Measurements from ENCODE around the gene ACER3.

Gene ACER3

GRCh38 chr11:77064648-77065217 is 204.0 kb downstream of the ACER3 start:
- Histone ChIP-seq H3K4me3 (ENCODE audit: severe bottlenecking) (no peak overlapping the region), H3K27me3 (ENCODE audit: insufficient read depth, poor library complexity, severe bottlenecking) (no peaks in the 10 kb centered on the region), H3K36me3 (ENCODE audit: low read depth) (no peaks in the 10 kb centered on the region), H3K9me3 (ENCODE audit: severe bottlenecking) (no peaks in the 10 kb centered on the region), H3K27ac (ENCODE audit: poor library complexity, severe bottlenecking) (no peak overlapping the region), H3K4me1 (ENCODE audit: insufficient read depth, poor library complexity, severe bottlenecking) (no peaks in the 10 kb centered on the region)
- TF ChIP-seq CTCF (IDR thresholded peaks at IDR 0.05; ENCODE audit: poor library complexity, severe bottlenecking), result no peak
- ATAC-seq (ENCODE audit: low read depth), result no peak
- no peak for DNase-seq (ENCODE audit: low spot score)

- Histone ChIP-seq H3K4me1 (ENCODE audit: insufficient read depth, poor library complexity, severe bottlenecking) (no peaks in the 10 kb centered on the region), H3K27me3 (ENCODE audit: insufficient read depth, poor library complexity, severe bottlenecking) (no peaks in the 10 kb centered on the region), H3K36me3 (ENCODE audit: low read depth) (no peaks in the 10 kb centered on the region), H3K4me3 (ENCODE audit: severe bottlenecking) (peak overlapping the region; percentile 56), H3K9me3 (ENCODE audit: severe bottlenecking) (no peaks in the 10 kb centered on the region), H3K27ac (ENCODE audit: poor library complexity, severe bottlenecking) (no peak overlapping the region)
- no peak for TF ChIP-seq CTCF (IDR thresholded peaks at IDR 0.05; ENCODE audit: poor library complexity, severe bottlenecking)
- ATAC-seq (ENCODE audit: low read depth) (no peak), DNase-seq (ENCODE audit: low spot score) (no peak)
These were observed 205.1 kb downstream of the ACER3 start for GRCh38 chr11:77065878-77066228.

- no peaks in the 10 kb centered on the region for H3K9me3 ChIP-seq (ENCODE audit: severe bottlenecking)
- DNase-seq (ENCODE audit: low spot score) (peak; percentile 85), ATAC-seq (ENCODE audit: low read depth) (peak; percentile 90)
- peak within 1 kb of the TSS; percentile 56 for H3K4me3 ChIP-seq (ENCODE audit: severe bottlenecking)
- no peaks in the 10 kb centered on the region for H3K36me3 ChIP-seq (ENCODE audit: low read depth)
- H3K27me3 ChIP-seq (ENCODE audit: insufficient read depth, poor library complexity, severe bottlenecking), result no peaks in the 10 kb centered on the region
- H3K27ac ChIP-seq (ENCODE audit: poor library complexity, severe bottlenecking), result no peak within 1 kb of the TSS
- peak; percentile 28 for TF ChIP-seq CTCF (IDR thresholded peaks at IDR 0.05; ENCODE audit: poor library complexity, severe bottlenecking)
- H3K4me1 ChIP-seq (ENCODE audit: insufficient read depth, poor library complexity, severe bottlenecking), result no peaks in the 10 kb centered on the region
These were observed 205.7 kb downstream of the ACER3 start, which contains the start of gene CAPN5 for GRCh38 chr11:77066229-77067042. Gene CAPN5 (plus strand): TSS chr11:77066971. CDS start chr11:77084887, 17,916 bp downstream.

DNA sequence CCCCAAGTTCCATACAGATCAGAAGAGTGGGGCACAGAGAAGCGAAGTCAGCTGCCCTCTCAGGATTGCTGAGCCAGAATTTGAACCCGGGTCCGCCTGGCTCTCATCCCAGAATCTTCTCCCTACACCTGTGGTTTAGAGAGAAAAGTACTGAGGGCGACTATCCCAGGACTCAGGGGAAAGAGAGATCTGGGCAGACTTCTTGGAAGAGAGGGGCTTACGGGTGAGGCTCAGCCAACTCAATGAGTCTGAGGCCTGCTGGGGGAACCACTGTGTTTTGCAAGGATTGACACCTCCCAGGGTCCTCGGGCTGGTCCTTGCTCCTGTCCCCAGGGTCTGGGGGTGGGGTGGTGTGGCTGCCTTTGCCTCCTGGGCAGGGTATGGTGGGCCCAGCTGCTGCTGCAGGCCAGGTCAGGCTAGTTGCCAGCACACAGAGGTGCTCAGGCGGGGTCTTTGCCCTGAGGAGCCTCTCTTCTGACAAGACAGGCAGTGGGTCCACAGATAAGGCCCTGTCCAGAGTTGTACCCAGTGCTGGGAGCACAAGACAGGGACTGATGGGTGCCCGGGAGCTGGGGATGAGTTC is 207.2 kb downstream of the ACER3 start:
- no peak overlapping the region for H3K27ac ChIP-seq (ENCODE audit: poor library complexity, severe bottlenecking)
- ATAC-seq (ENCODE audit: low read depth) (no peak), DNase-seq (ENCODE audit: low spot score) (no peak)
- no peaks in the 10 kb centered on the region for H3K4me1 ChIP-seq (ENCODE audit: insufficient read depth, poor library complexity, severe bottlenecking)
- TF ChIP-seq CTCF (IDR thresholded peaks at IDR 0.05; ENCODE audit: poor library complexity, severe bottlenecking), result no peak
- H3K27me3 ChIP-seq (ENCODE audit: insufficient read depth, poor library complexity, severe bottlenecking), result no peaks in the 10 kb centered on the region
- H3K36me3 ChIP-seq (ENCODE audit: low read depth), result no peaks in the 10 kb centered on the region
- H3K4me3 ChIP-seq (ENCODE audit: severe bottlenecking), result no peak overlapping the region
- H3K9me3 ChIP-seq (ENCODE audit: severe bottlenecking), result no peaks in the 10 kb centered on the region

All from RWPE2 (cell line).